ENCODE measurements around the gene RAI14. TPM values are rescaled to one million over a fixed set of nuclear protein-coding genes. Genes with fewer than 3 reads are reported as not detected.

RAI14 gene
- total RNA-seq, 4 donors from 2014 or later, result 45.8 to 143 (median 80.5) TPM

DNA sequence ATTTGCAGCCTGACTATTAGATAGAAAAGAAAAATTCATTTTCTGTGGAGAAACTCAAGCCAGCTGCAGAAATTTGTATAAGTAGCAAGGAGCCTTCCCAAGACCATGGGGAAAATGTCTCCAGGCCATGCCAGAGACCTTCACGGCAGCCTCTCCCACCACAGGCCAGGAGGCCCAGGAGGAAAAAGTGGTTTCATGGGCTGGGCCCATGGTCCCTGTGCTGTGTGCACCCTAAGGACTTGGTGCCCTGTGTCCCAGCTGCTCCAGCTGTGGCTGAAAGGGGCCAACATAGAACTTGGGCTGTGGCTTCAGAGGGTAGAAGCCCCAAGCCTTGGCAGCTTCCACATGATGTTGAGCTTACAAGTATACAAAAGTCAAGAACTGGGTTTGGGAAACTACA lies 109.5 kb downstream of the RAI14 start:
- Histone ChIP-seq H3K27me3 (no peaks in the 10 kb centered on the region), H3K36me3 (peaks cover 0 to 22% of the 10 kb centered on the region in 2 donors), H3K4me1 (peaks cover 0 to 7% (median 0%) of the 10 kb centered on the region in 3 donors), H3K9me3 (no peaks in the 10 kb centered on the region), H3K27ac (no peak overlapping the region), H3K4me3 (no peak overlapping the region)
- 100% methylated on average over 1 of the region's 1 CpG; no CpG with 5 or more reads in 1 of the 2 donors for WGBS, 2 donors (ENCODE audit: low coverage in 1 of 2)
- TF ChIP-seq POLR2AphosphoS5 (IDR thresholded peaks at IDR 0.05), result no peak
- no peak for TF ChIP-seq POLR2A (IDR thresholded peaks at IDR 0.05)
- TF ChIP-seq, protein P1, sequence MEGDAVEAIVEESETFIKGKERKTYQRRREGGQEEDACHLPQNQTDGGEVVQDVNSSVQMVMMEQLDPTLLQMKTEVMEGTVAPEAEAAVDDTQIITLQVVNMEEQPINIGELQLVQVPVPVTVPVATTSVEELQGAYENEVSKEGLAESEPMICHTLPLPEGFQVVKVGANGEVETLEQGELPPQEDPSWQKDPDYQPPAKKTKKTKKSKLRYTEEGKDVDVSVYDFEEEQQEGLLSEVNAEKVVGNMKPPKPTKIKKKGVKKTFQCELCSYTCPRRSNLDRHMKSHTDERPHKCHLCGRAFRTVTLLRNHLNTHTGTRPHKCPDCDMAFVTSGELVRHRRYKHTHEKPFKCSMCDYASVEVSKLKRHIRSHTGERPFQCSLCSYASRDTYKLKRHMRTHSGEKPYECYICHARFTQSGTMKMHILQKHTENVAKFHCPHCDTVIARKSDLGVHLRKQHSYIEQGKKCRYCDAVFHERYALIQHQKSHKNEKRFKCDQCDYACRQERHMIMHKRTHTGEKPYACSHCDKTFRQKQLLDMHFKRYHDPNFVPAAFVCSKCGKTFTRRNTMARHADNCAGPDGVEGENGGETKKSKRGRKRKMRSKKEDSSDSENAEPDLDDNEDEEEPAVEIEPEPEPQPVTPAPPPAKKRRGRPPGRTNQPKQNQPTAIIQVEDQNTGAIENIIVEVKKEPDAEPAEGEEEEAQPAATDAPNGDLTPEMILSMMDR (IDR thresholded peaks at IDR 0.05), result no peak
- no peak for TF ChIP-seq EP300 (IDR thresholded peaks at IDR 0.05)
- no peak for ATAC-seq

DNA sequence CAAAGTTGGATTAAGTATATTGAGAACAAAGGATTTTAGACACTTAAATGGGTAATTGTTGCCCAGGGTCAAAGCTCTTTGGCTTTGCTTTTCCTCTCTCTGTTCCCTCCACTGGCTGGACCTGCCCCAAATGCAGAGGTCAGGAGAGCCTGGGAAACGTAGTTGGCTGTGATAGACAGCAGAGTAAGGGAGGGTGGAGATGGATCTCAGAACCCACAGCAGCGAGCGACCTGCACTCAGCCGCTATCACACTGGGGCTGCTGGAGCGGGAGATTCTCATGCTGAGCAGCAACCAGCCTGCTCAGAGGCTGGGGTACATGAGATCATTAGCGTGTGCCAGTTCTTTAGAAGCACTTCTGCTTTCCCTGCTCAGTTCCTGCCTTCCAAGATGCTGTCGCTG lies 111.1 kb downstream of the RAI14 start:
- Histone ChIP-seq H3K36me3 (peaks cover 0 to 16% of the 10 kb centered on the region in 2 donors), H3K27ac (no peak overlapping the region), H3K27me3 (no peaks in the 10 kb centered on the region), H3K9me3 (no peaks in the 10 kb centered on the region), H3K4me1 (peaks cover 0 to 6% (median 5%) of the 10 kb centered on the region in 3 donors), H3K4me3 (no peak overlapping the region)
- 90 to 100% methylated on average over 2 to 4 of the region's 7 CpGs for WGBS, 2 donors (ENCODE audit: low coverage in 1 of 2)
- ATAC-seq, result no peak
- TF ChIP-seq, protein P1 (IDR thresholded peaks at IDR 0.05), result no peak
- TF ChIP-seq EP300 (IDR thresholded peaks at IDR 0.05), result no peak
- TF ChIP-seq POLR2AphosphoS5 (IDR thresholded peaks at IDR 0.05), result no peak

DNA sequence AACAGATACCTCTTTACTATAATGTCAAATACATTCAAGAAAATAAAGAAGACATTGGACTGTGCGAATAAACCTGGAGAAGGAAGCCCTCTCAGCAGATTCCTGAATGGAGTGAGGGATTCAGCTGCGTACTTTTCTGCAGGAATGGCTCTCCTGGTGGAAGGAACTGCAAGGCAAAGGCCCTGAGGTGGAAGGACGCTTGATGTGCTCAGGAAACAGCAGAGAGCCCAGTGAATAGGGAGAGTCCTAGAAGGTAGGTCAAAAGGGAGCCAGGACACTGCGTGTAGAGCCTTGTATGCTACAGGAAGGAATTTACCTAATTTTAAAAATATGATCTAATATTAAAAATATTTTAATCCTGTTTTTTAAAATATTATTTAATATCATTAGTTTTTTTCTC lies 114.4 kb downstream of the RAI14 start:
- H3K27ac ChIP-seq, result no peak overlapping the region
- H3K27me3 ChIP-seq, result no peaks in the 10 kb centered on the region
- H3K9me3 ChIP-seq, result peaks cover 0 to 3% (median 0%) of the 10 kb centered on the region in 3 donors
- peaks cover 0 to 6% (median 0%) of the 10 kb centered on the region in 3 donors for H3K4me1 ChIP-seq
- ATAC-seq, result no peak
- H3K4me3 ChIP-seq, result no peak overlapping the region
- WGBS, 2 donors (ENCODE audit: low coverage in 1 of 2), result 85 to 90% methylated on average over 4 of the region's 4 CpGs
- TF ChIP-seq, protein P1 (IDR thresholded peaks at IDR 0.05), result no peak
- H3K36me3 ChIP-seq, result peaks cover 0 to 16% of the 10 kb centered on the region in 2 donors

DNA sequence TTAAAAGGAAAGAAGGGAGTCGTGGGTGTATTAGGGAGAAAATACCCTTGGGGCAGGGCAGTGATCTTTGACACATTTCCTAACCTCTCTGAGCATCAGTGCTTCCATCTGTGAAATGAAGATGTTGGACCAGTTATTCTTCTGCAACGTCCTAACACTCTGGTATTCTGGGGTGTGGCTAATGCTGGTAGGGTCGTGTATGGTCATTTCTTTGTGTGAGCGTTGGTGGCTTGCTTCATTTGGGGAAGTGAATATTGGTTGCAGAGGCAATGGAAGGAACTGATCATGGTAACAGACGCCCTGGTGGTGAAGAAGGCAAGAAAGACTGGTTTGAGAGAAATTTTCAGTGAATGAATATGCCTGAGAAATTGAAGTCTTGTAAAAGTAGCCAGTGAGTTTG lies 114.9 kb downstream of the RAI14 start:
- no peak overlapping the region for H3K4me3 ChIP-seq
- H3K27me3 ChIP-seq, result no peaks in the 10 kb centered on the region
- H3K36me3 ChIP-seq, result peaks cover 0 to 10% of the 10 kb centered on the region in 2 donors
- no peak for ATAC-seq
- no peak overlapping the region for H3K27ac ChIP-seq
- WGBS, 2 donors (ENCODE audit: low coverage in 1 of 2), result 43 to 67% methylated on average over 2 to 4 of the region's 5 CpGs
- H3K9me3 ChIP-seq, result peaks cover 0 to 3% (median 0%) of the 10 kb centered on the region in 3 donors
- H3K4me1 ChIP-seq, result peaks cover 0 to 6% (median 0%) of the 10 kb centered on the region in 3 donors
- TF ChIP-seq EP300 (IDR thresholded peaks at IDR 0.05), result no peak
- TF ChIP-seq, protein P1 (IDR thresholded peaks at IDR 0.05), result no peak
- no peak for TF ChIP-seq POLR2A (IDR thresholded peaks at IDR 0.05)
- no peak for TF ChIP-seq POLR2AphosphoS5 (IDR thresholded peaks at IDR 0.05)

DNA sequence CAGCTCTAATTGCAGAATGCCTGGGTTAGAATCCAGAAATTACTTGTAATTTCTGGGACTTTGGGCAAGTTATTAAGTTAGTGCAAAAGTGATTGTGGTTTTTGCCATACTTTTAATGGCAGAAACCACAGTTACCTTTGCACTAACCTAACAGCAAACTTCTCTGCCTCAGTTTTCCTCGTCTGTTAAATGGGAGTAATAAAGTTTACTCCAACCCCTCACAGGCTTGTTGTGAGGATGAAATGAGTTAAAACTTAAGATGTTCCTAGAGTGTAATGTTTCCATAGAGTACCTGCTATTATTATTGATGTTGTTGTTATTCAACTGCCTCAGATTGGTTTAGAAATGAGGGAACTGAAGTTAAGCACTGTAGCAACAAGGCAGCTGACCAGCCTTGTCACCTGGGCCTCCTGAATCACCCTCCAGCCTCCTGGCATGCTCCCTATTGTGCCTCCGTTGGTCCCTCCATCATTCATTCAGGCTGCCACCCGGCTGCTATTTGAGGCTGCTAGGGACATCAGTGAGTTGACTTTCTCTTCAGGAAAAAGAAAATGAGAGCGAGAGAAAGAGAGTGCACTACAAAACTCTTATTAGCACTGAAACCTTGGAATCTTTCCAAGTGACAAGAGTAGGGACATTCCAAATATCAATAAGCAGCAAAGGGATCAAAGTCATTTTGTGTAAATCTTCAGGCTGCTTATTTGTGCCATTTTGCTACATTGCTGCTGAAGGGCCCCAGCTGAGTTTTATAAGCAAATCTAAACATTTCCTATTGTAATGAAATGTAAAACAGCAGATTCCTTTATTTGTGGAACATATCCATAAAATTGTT lies 116.4 kb downstream of the RAI14 start:
- no peak for ATAC-seq
- WGBS, 2 donors (ENCODE audit: low coverage in 1 of 2), result 85 to 100% methylated on average over 1 to 4 of the region's 4 CpGs

More for the DNA sequence above, 116.4 kb downstream of the RAI14 start:
- TF ChIP-seq EP300 (IDR thresholded peaks at IDR 0.05) (no peak), POLR2AphosphoS5 (IDR thresholded peaks at IDR 0.05) (no peak)
- Histone ChIP-seq H3K9me3 (peaks cover 0 to 3% (median 0%) of the 10 kb centered on the region in 3 donors), H3K4me1 (peaks cover 0 to 6% (median 0%) of the 10 kb centered on the region in 3 donors), H3K4me3 (no peak overlapping the region), H3K27me3 (no peaks in the 10 kb centered on the region), H3K27ac (no peak overlapping the region), H3K36me3 (no peaks in the 10 kb centered on the region)
